HG03571 (cell line): ENCODE data around the gene C12orf75.

ENCODE experiments used
- ATAC-seq: cut with Tn5 transposase; IDR thresholded peaks from one replicate; pipeline ENCODE4 v1.9.1; 2021; ENCODE audit not compliant: unreplicated experiment

The C12orf75 gene

DNA sequence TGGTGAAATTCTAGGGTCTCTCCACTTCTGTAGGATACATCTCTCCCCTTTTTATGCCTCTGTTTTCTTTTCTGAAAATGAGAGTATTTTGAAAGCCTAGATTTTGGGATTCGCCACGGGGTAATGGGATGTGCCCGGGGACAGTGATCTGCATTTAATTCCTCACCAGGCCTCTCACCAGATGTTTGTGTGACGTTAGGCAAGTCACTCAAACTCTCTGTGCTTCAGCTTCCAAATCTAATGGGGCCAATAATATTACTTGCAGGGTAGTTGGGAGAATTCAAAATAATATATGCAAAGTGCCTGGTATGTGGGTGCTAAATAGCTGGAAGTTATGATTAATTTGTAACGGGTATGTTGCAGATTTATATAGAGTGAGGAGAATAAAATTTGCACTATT is 78.8 kb downstream of the C12orf75 start:
- no peak for ATAC-seq

GRCh38 chr12:105409801-105410471 is 79.4 kb downstream of the C12orf75 start:
- ATAC-seq = no peak

GRCh38 chr12:105413911-105414487 is 83.5 kb downstream of the C12orf75 start:
- no peak for ATAC-seq

GRCh38 chr12:105417732-105418131 is 87.2 kb downstream of the C12orf75 start:
- no peak for ATAC-seq

GRCh38 chr12:105418229-105418628 is 87.7 kb downstream of the C12orf75 start:
- no peak for ATAC-seq

DNA sequence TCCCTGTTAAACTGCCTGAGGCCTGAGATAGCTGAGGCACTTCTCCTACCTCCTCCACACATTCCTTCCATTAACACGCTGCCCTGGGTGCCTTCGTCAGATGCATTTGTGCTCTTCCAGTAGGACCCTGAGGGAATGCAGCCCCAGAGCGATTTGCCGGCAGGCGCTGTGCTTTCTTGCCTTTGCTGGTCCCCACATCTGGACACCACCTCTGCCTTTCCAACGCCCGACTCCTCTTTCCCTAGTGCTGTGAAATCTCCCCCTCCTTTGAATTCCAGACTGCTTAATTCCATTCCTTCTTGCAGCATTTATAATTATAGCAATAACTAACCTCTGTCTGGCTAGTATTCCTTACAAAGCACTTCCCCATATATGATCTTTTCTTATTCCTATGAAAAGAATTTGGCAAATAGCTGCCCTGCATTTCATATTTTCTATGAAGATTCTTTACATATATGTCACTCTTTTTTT is 88.4 kb downstream of the C12orf75 start:
- no peak for ATAC-seq

- no peak for ATAC-seq
Measured at GRCh38 chr12:105419606-105420005, 89.1 kb downstream of the C12orf75 start.

- ATAC-seq = no peak
Measured at GRCh38 chr12:105420046-105420445, 89.6 kb downstream of the C12orf75 start.

DNA sequence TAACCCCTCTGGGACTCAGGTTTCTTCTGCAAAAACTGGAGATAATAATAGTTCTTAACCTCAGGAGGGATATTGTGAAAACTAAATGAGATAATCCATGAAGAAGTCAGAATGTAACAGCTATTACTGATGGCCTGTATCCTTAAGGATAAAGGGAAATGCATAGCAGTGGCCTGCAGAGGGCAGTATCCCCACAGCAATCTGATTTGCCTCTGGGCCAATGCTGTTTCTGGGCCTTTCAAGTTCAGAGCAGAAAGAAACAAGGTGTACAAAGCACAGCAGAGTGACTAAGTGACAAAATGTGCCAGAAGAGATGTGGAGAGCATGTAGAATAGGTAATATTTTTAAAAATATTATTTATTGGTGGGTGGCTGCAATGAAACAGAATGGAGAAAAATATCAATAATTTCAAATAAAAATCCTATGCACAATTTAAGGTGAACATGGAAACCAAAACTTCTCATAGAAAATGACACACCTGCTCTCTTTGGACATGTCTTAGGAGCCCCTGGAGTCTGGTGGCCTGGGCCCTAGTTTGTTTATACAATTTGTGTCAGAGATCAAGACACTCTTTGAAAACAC is 90.3 kb downstream of the C12orf75 start:
- ATAC-seq = peak; percentile 62
